GM19455 (cell line): ENCODE data around the gene ANKRD18A.

ENCODE experiments used
- ATAC-seq: cut with Tn5 transposase; IDR thresholded peaks from one replicate; pipeline ENCODE4 v1.9.1; 2021; ENCODE audit not compliant: unreplicated experiment

The ANKRD18A gene

GRCh38 chr9:38620483-38621433 lies at the start of gene ANKRD18A:
Gene ANKRD18A, minus strand, starts transcription at chr9:38620596. Its CDS starts 311 bp downstream, at chr9:38620285.
- ATAC-seq = peak; percentile 70

- no peak for ATAC-seq
These were observed 48.5 kb upstream of the ANKRD18A start for GRCh38 chr9:38668791-38669466.

GRCh38 chr9:38662763-38663593 lies 42.6 kb upstream of the ANKRD18A start:
- ATAC-seq = no peak

GRCh38 chr9:38659538-38659937 lies 39.1 kb upstream of the ANKRD18A start:
- ATAC-seq = no peak

GRCh38 chr9:38656896-38657295 lies 36.5 kb upstream of the ANKRD18A start:
- ATAC-seq = no peak

GRCh38 chr9:38652486-38652885 lies 32.1 kb upstream of the ANKRD18A start:
- ATAC-seq = no peak

GRCh38 chr9:38652044-38652443 lies 31.6 kb upstream of the ANKRD18A start:
- no peak for ATAC-seq

GRCh38 chr9:38651400-38652042 lies 31.1 kb upstream of the ANKRD18A start:
- ATAC-seq = no peak

GRCh38 chr9:38650564-38650963 lies 30.2 kb upstream of the ANKRD18A start:
- ATAC-seq = no peak

- no peak for ATAC-seq
These were observed 29.5 kb upstream of the ANKRD18A start for GRCh38 chr9:38649731-38650363.

GRCh38 chr9:38644601-38645000 lies 24.2 kb upstream of the ANKRD18A start:
- ATAC-seq = no peak

GRCh38 chr9:38643815-38644173 lies 23.4 kb upstream of the ANKRD18A start:
- no peak for ATAC-seq

GRCh38 chr9:38642951-38643814 lies 22.8 kb upstream of the ANKRD18A start:
- ATAC-seq = no peak

GRCh38 chr9:38641985-38642864 lies 21.8 kb upstream of the ANKRD18A start:
- ATAC-seq = no peak

- ATAC-seq = no peak
These were observed 20.7 kb upstream of the ANKRD18A start for GRCh38 chr9:38641142-38641541.

- ATAC-seq = no peak
These were observed 19.2 kb upstream of the ANKRD18A start for GRCh38 chr9:38639577-38639940.

- no peak for ATAC-seq
These were observed 18.6 kb upstream of the ANKRD18A start for GRCh38 chr9:38638881-38639576.

- no peak for ATAC-seq
These were observed 13.9 kb upstream of the ANKRD18A start for GRCh38 chr9:38634315-38634714.
